ENCODE measurements around the gene DRAM1. TPM values are rescaled to one million over a fixed set of nuclear protein-coding genes. Genes with fewer than 3 reads are reported as not detected.

The DRAM1 gene
- total RNA-seq, 1 donor from 2014 or later = 3.4 TPM

Other genes starting within 250 kb of the DRAM1 start
- 20.7 and 22.7 TPM in 2 replicates for gene CHPT1, start 179.9 kb upstream of the DRAM1 start, total RNA-seq
- gene SYCP3, start 138.1 kb upstream of the DRAM1 start, total RNA-seq = 0.36 TPM in 1 of 2 replicates, not detected in the other
- 11.0 and 13.6 TPM in 2 replicates for gene GNPTAB, start 46.6 kb upstream of the DRAM1 start, total RNA-seq
- gene WASHC3, start 184.4 kb downstream of the DRAM1 start, total RNA-seq = 19.5 and 22.4 TPM in 2 replicates
- 44.9 and 46.4 TPM in 2 replicates for gene NUP37, start 242.5 kb downstream of the DRAM1 start, total RNA-seq
- gene PARPBP, start 242.6 kb downstream of the DRAM1 start, total RNA-seq = 30.6 and 31.9 TPM in 2 replicates